ENCODE data around the gene TERT.
"Not testable (repeated sequence)": the region's sequence is repeated elsewhere in the genome, so short reads cannot be mapped to it uniquely, and the experiment has no call there.

The TERT gene

GRCh38 chr5:1268666-1269065 lies 26.2 kb downstream of the TERT start:
- Histone ChIP-seq H3K79me2 (ENCODE audit: insufficient read depth, low read length) (peaks cover under 1% of the 10 kb centered on the region; the same call in 1 of the 2 replicates), H3K9ac (ENCODE audit: low read length) (no peak overlapping the region), H3K27ac (ENCODE audit: low read depth, low read length) (no peak overlapping the region), H3F3A (ENCODE audit: insufficient read depth) (no peaks in the 10 kb centered on the region), H3K9me3 (ENCODE audit: insufficient read depth, low read length) (no peaks in the 10 kb centered on the region), H2AFZ (ENCODE audit: low read depth, low read length, severe bottlenecking) (no peak overlapping the region), H3K4me3 (ENCODE audit: insufficient read depth, low read length, poor library complexity, severe bottlenecking) (no peak overlapping the region), H4K20me1 (ENCODE audit: low read depth, low read length) (no peaks in the 10 kb centered on the region), H3K4me2 (ENCODE audit: low read depth, low read length, poor library complexity, severe bottlenecking) (no peak overlapping the region), H3K9me2 (replicated peaks; ENCODE audit: insufficient read depth, low read length) (no peaks in the 10 kb centered on the region), H3K36me3 (ENCODE audit: low read length) (no peaks in the 10 kb centered on the region), H3K27me3 (ENCODE audit: low read length) (no peaks in the 10 kb centered on the region)
- TF ChIP-seq CTCF (IDR thresholded peaks at IDR 0.05; ENCODE audit: insufficient read depth, low read length, poor library complexity, severe bottlenecking) (no peak), EZH2phosphoT487 (conservative IDR thresholded peaks at IDR 0.05; ENCODE audit: low read length) (no peak)

- H3K9me3 ChIP-seq (ENCODE audit: insufficient read depth, low read length) = no peaks in the 10 kb centered on the region
- no peak for TF ChIP-seq EZH2phosphoT487 (conservative IDR thresholded peaks at IDR 0.05; ENCODE audit: low read length)
- no peak for TF ChIP-seq CTCF (IDR thresholded peaks at IDR 0.05; ENCODE audit: insufficient read depth, low read length, poor library complexity, severe bottlenecking)
- no peaks in the 10 kb centered on the region for H3K36me3 ChIP-seq (ENCODE audit: low read length)
- H3K4me3 ChIP-seq (ENCODE audit: insufficient read depth, low read length, poor library complexity, severe bottlenecking) = no peak overlapping the region
- H2AFZ ChIP-seq (ENCODE audit: low read depth, low read length, severe bottlenecking) = no peak overlapping the region
- H3K79me2 ChIP-seq (ENCODE audit: insufficient read depth, low read length) = no peaks in the 10 kb centered on the region
- H3K27me3 ChIP-seq (ENCODE audit: low read length) = no peaks in the 10 kb centered on the region
- H3K4me2 ChIP-seq (ENCODE audit: low read depth, low read length, poor library complexity, severe bottlenecking) = no peak overlapping the region
- H4K20me1 ChIP-seq (ENCODE audit: low read depth, low read length) = no peaks in the 10 kb centered on the region
- H3K9me2 ChIP-seq (replicated peaks; ENCODE audit: insufficient read depth, low read length) = no peaks in the 10 kb centered on the region
- H3K9ac ChIP-seq (ENCODE audit: low read length) = no peak overlapping the region
- no peak overlapping the region for H3K27ac ChIP-seq (ENCODE audit: low read depth, low read length)
- H3F3A ChIP-seq (ENCODE audit: insufficient read depth) = no peaks in the 10 kb centered on the region
Measured at GRCh38 chr5:1268056-1268455, 26.8 kb downstream of the TERT start.

- H3K9me2 ChIP-seq (replicated peaks; ENCODE audit: insufficient read depth, low read length); H4K20me1 ChIP-seq (ENCODE audit: low read depth, low read length); H3K36me3 ChIP-seq (ENCODE audit: low read length): not testable (repeated sequence)
Measured at GRCh38 chr5:1267464-1267863, 27.4 kb downstream of the TERT start.

GRCh38 chr5:1266791-1267190 lies 28.1 kb downstream of the TERT start:
- no peaks in the 10 kb centered on the region for H3K36me3 ChIP-seq (ENCODE audit: low read length)
- H3K9me2 ChIP-seq (replicated peaks; ENCODE audit: insufficient read depth, low read length) = no peaks in the 10 kb centered on the region
- no peaks in the 10 kb centered on the region for H3K9me3 ChIP-seq (ENCODE audit: insufficient read depth, low read length)

More at GRCh38 chr5:1267464-1267863, 27.4 kb downstream of the TERT start:
- H3F3A ChIP-seq (ENCODE audit: insufficient read depth); H3K9ac ChIP-seq (ENCODE audit: low read length); H3K4me3 ChIP-seq (ENCODE audit: insufficient read depth, low read length, poor library complexity, severe bottlenecking); H2AFZ ChIP-seq (ENCODE audit: low read depth, low read length, severe bottlenecking); H3K27me3 ChIP-seq (ENCODE audit: low read length); H3K27ac ChIP-seq (ENCODE audit: low read depth, low read length); H3K79me2 ChIP-seq (ENCODE audit: insufficient read depth, low read length); H3K9me3 ChIP-seq (ENCODE audit: insufficient read depth, low read length); H3K4me2 ChIP-seq (ENCODE audit: low read depth, low read length, poor library complexity, severe bottlenecking): not testable (repeated sequence)

More at GRCh38 chr5:1266791-1267190, 28.1 kb downstream of the TERT start:
- H2AFZ ChIP-seq (ENCODE audit: low read depth, low read length, severe bottlenecking) = no peak overlapping the region
- no peaks in the 10 kb centered on the region for H3K79me2 ChIP-seq (ENCODE audit: insufficient read depth, low read length)
- H3K4me2 ChIP-seq (ENCODE audit: low read depth, low read length, poor library complexity, severe bottlenecking) = no peak overlapping the region
- H3K27me3 ChIP-seq (ENCODE audit: low read length) = no peaks in the 10 kb centered on the region
- H3K27ac ChIP-seq (ENCODE audit: low read depth, low read length) = no peak overlapping the region
- no peaks in the 10 kb centered on the region for H4K20me1 ChIP-seq (ENCODE audit: low read depth, low read length)
- H3K9ac ChIP-seq (ENCODE audit: low read length) = no peak overlapping the region
- no peak overlapping the region for H3K4me3 ChIP-seq (ENCODE audit: insufficient read depth, low read length, poor library complexity, severe bottlenecking)
- H3F3A ChIP-seq (ENCODE audit: insufficient read depth) = no peaks in the 10 kb centered on the region
- TF ChIP-seq CTCF (IDR thresholded peaks at IDR 0.05; ENCODE audit: insufficient read depth, low read length, poor library complexity, severe bottlenecking) (no peak), EZH2phosphoT487 (conservative IDR thresholded peaks at IDR 0.05; ENCODE audit: low read length) (no peak)
